ENCODE data around the gene SBF1. TPM values are rescaled to one million over a fixed set of nuclear protein-coding genes. Genes with fewer than 3 reads are reported as not detected.
"Not testable (repeated sequence)": the region's sequence is repeated elsewhere in the genome, so short reads cannot be mapped to it uniquely, and the experiment has no call there.

The SBF1 gene
- total and polyA plus RNA-seq, 12 donors, result 41.0 to 73.0 (median 48.1) TPM

- H3K27ac ChIP-seq, result no peak overlapping the region
- WGBS, 2 donors, result 90 to 92% methylated on average over 37 of the region's 37 CpGs
- no peaks in the 10 kb centered on the region for H3K27me3 ChIP-seq
- DNase-seq (no peak), ATAC-seq (peak in 1 of 8 donors; percentile 8)
- no peak for TF ChIP-seq CTCF (IDR thresholded peaks at IDR 0.05)
- intact Hi-C loops (cut with DNase I), result no loop called here
- H3K36me3 ChIP-seq, result peaks cover 4 to 84% (median 53%) of the 10 kb centered on the region in 9 donors
- no peak overlapping the region for H3K4me3 ChIP-seq
- H3K4me1 ChIP-seq, result no peaks in the 10 kb centered on the region
- no peaks in the 10 kb centered on the region for H3K9me3 ChIP-seq
Measured at GRCh38 chr22:50436015-50436830, 38.6 kb downstream of the SBF1 start.

- intact Hi-C loops (cut with DNase I), result no loop called here
- H3K36me3 ChIP-seq, result peaks cover 4 to 84% (median 53%) of the 10 kb centered on the region in 9 donors
- 87 to 90% methylated on average over 20 of the region's 20 CpGs for WGBS, 2 donors
- H3K27ac ChIP-seq, result no peak overlapping the region
- H3K4me3 ChIP-seq, result no peak overlapping the region
- no peaks in the 10 kb centered on the region for H3K4me1 ChIP-seq
- no peak for ATAC-seq
- H3K9me3 ChIP-seq, result no peaks in the 10 kb centered on the region
- no peak for DNase-seq
- no peak for TF ChIP-seq CTCF (IDR thresholded peaks at IDR 0.05)
- no peaks in the 10 kb centered on the region for H3K27me3 ChIP-seq
Measured at GRCh38 chr22:50435291-50436014, 39.4 kb downstream of the SBF1 start.

- no peaks in the 10 kb centered on the region for H3K9me3 ChIP-seq
- no peak for TF ChIP-seq CTCF (IDR thresholded peaks at IDR 0.05)
- ATAC-seq (no peak), DNase-seq (no peak)
- no peak overlapping the region for H3K27ac ChIP-seq
- H3K36me3 ChIP-seq, result peaks cover 4 to 84% (median 55%) of the 10 kb centered on the region in 9 donors
- H3K4me1 ChIP-seq, result no peaks in the 10 kb centered on the region
- H3K4me3 ChIP-seq, result no peak overlapping the region
- no peaks in the 10 kb centered on the region for H3K27me3 ChIP-seq
- 91 to 93% methylated on average over 24 of the region's 24 CpGs for WGBS, 2 donors
- intact Hi-C loops (cut with DNase I), result no loop called here
Measured at GRCh38 chr22:50434849-50435248, 40.0 kb downstream of the SBF1 start.

GRCh38 chr22:50432877-50433510, 41.8 kb downstream of the SBF1 start:
- 92 to 95% methylated on average over 18 to 24 of the region's 24 CpGs for WGBS, 2 donors
- H3K9me3 ChIP-seq; H3K4me1 ChIP-seq; ATAC-seq; H3K27ac ChIP-seq; DNase-seq; H3K27me3 ChIP-seq; intact Hi-C loops (cut with DNase I); H3K4me3 ChIP-seq: not testable (repeated sequence)
- H3K36me3 ChIP-seq, result peaks cover 3 to 84% (median 48%) of the 10 kb centered on the region in 9 donors

Measured in heart right ventricle (tissue), 16 donors.